Measurements from ENCODE around the gene HGD.
"Not testable (repeated sequence)": the region's sequence is repeated elsewhere in the genome, so short reads cannot be mapped to it uniquely, and the experiment has no call there.

Gene HGD

GRCh38 chr3:120625159-120625586 is 56.9 kb downstream of the HGD start:
- no peak for DNase-seq (ENCODE audit: low read depth)
- TF ChIP-seq CTCF (IDR thresholded peaks at IDR 0.05; ENCODE audit: control insufficient read depth, extremely low read depth, insufficient read depth), result no peak
- H3K4me3 ChIP-seq (ENCODE audit: low read depth, low read length), result no peak overlapping the region

DNA sequence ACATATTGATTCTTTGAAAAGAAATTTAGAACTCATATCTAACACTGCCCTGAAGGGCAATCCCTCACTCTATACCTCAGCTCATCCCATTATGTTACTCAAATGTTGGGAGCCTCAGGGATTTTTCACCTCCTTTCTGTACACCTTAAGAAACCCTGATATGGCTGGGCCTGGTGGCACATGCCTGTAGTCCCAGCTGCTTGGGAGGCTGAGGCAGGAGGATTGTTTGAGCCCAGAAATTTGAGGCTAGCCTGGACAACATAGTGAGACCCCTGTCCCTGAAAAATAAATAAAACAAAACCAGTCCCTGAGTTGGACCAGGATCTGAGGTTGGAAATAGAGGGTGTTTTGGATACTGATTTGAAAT is 58.3 kb downstream of the HGD start:
- H3K4me3 ChIP-seq (ENCODE audit: low read depth, low read length), result no peak overlapping the region
- no peak for DNase-seq (ENCODE audit: low read depth)
- TF ChIP-seq CTCF (IDR thresholded peaks at IDR 0.05; ENCODE audit: control insufficient read depth, extremely low read depth, insufficient read depth), result no peak

DNA sequence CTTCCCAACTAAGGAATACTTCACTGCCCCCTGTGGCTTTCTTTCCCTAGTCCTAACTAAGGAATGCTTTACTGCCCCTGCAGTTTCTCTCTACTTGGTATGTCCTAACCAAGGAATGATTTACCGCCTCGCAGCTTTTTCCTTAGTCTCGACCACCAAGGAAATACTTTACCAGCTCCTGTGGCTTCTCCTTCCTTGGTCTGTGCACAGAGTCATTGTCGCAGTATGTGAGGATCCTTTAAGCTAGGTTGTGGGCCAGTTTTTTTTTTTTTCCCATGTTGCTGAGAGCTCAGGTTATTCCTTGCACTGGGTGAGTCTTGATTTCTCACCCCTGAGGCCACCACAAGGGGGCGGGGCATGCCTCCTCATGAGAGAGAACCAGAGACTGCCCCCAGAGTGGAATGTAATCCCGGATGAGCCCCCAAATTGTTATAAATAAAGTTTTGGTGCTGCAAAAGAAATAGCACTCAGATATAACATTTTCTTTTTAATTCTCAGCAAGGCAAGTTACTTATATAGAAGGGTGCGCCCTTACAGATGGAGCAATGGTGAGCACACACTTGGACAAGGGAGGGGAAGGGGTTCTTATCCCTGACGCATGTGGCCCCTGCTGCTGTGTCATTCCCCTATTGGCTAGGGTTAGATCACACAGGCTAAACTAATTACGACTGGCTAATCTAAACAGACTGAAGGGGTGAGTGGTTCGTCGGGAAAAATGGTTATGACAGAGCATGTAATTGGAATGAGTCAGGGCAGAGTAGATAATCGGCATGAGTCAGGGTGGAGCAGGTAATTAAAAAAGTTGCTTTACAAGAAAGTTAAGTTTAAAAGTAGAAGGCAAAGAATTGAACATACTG is 58.9 kb downstream of the HGD start:
- DNase-seq (ENCODE audit: low read depth), result no peak
- no peak overlapping the region for H3K4me3 ChIP-seq (ENCODE audit: low read depth, low read length)
- TF ChIP-seq CTCF (IDR thresholded peaks at IDR 0.05; ENCODE audit: control insufficient read depth, extremely low read depth, insufficient read depth), result no peak

- no peak for DNase-seq (ENCODE audit: low read depth)
- no peak for TF ChIP-seq CTCF (IDR thresholded peaks at IDR 0.05; ENCODE audit: control insufficient read depth, extremely low read depth, insufficient read depth)
- no peak overlapping the region for H3K4me3 ChIP-seq (ENCODE audit: low read depth, low read length)
These were observed 59.6 kb downstream of the HGD start for GRCh38 chr3:120622457-120622856.

DNA sequence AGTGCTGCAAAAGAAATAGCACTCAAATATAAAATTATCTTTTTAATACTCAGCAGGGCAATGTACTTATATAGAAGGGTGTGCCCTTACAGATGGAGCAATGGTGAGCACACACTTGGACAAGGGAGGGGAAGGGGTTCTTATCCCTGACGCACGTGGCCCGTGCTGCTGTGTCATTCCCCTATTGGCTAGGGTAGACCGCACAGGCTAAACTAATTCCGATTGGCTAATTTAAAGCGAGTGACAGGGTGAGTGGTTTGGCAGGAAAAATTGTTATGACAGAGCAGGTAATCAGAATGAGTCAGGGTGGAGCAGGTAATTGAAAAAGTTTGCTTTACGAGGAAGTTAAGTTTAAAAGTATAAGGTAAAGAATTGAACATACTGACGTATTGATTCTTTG is 65.3 kb downstream of the HGD start:
- DNase-seq (ENCODE audit: low read depth); H3K4me3 ChIP-seq (ENCODE audit: low read depth, low read length): not testable (repeated sequence)

DNA sequence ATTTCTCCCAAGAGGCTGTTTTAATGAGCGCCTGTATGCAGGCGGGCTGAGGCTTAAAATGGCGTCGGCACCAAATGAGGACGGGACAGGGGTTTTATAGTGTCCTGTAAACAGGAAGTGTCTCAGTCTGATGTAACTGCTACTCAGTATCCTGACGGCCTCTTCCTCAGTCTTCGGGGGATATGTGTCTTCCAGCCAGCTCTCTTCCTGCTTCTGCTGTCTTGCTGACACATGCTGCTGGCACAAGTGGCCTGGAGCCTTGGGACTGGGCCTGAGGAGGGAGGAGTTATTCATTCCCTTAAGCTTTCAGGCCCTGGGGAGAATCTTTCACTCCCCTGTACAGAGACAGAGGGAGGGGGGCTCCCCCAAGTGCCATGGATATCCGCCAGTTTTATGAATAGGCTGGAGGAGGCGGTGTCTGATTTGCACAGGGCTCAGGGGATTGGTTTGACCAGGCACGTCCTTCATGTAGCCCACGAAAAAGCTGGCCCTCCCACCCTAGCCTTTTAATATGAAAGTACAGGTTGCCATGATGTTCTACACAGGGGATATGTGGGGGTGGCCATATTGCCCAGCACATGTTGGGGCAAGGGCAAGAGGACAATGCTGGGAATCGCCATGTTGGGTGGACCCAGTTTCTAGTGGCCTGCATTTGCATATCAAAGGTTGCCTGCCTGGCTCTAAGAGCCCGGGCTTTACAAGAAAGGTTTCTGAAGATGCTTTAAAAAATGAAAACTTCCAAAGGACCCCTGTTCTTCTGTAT is 66.0 kb downstream of the HGD start:
- no peak for TF ChIP-seq CTCF (IDR thresholded peaks at IDR 0.05; ENCODE audit: control insufficient read depth, extremely low read depth, insufficient read depth)
- no peak overlapping the region for H3K4me3 ChIP-seq (ENCODE audit: low read depth, low read length)
- no peak for DNase-seq (ENCODE audit: low read depth)

DNA sequence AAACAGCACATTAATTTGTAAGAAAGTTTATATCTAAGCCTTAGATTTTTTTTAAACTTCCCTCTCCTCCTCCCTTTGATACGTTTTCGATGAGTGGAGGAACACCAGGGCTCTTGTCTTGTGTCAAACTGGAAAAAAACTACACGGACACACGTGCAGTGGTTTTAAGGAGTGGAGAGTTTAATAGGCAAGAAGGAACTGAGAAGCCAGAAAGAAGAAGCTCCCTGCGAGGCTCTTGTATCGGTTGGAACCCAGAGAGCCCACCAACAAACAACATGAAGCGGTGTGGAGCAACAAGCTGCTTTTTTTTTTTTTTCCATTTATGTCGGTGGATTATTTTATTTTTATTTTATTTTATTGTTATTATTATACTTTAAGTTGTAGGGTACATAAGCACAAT is 67.3 kb downstream of the HGD start:
- H3K4me3 ChIP-seq (ENCODE audit: low read depth, low read length), result no peak overlapping the region
- DNase-seq (ENCODE audit: low read depth), result no peak
- TF ChIP-seq CTCF (IDR thresholded peaks at IDR 0.05; ENCODE audit: control insufficient read depth, extremely low read depth, insufficient read depth), result no peak

All from LNCaP clone FGC (cell line).